GM12878 (cell line): ENCODE results near the gene DLG1. TPM values are rescaled to one million over a fixed set of nuclear protein-coding genes. Genes with fewer than 3 reads are reported as not detected.

ENCODE experiments used
- ATAC-seq: fragments of 200-7000 bp; cut with Tn5 transposase; 3 replicates; pipeline ENCODE4 v1.9.1; 2020; ENCODE audit warnings: mild to moderate bottlenecking, moderate library complexity
- BruUV-seq: library from RNA; stranded (reverse); fragments of 400-500 nt; replicated peaks from 2 replicates; lab custom pipeline; 2021; lab: Mats Ljungman, UMichigan
- CTCF ChIA-PET: fragments of 300-600 bp; sonication (Branson Sonifier 250); formaldehyde crosslinking; extraction: SDS; loops from one replicate; lab custom pipeline; 2021; ENCODE audit warnings: inconsistent platforms; lab: Yijun Ruan, JAX
- POLR2A ChIA-PET: fragments of 350-600 bp; formaldehyde crosslinking; extraction: SDS; loops from one replicate; lab custom pipeline; 2021; ENCODE audit warnings: inconsistent platforms; lab: Charles Lee
- RAD21 ChIA-PET: fragments of 300-600 bp; sonication (Branson Sonifier 250); formaldehyde crosslinking; loops from one replicate; lab custom pipeline; 2023; ENCODE audit warnings: antibody characterized with exemption; ENCODE audit not compliant: unreplicated experiment; lab: Charles Lee
- SMC1A ChIA-PET: fragments of 300-600 bp; sonication (Branson Sonifier 250); formaldehyde crosslinking; loops from one replicate; lab custom pipeline; 2023; ENCODE audit not compliant: unreplicated experiment, uncharacterized antibody; lab: Charles Lee
- DNase-seq: peaks from one replicate; pipeline ENCODE4 v3.0.0-alpha.2; 2011; ENCODE audit warnings: low read depth, low spot score
- FAIRE-seq: peaks from 3 replicates; lab custom pipeline; 2011; peaks lifted over from hg19 to GRCh38; lab: Jason Lieb, UNC
- H2AFZ ChIP-seq: 2 replicates; pipeline ENCODE4 v1.6.0; 2011; ENCODE audit warnings: low read depth, low read length, control low read depth; ENCODE audit not compliant: control insufficient read depth
- H3K27ac ChIP-seq: 2 replicates; pipeline ENCODE4 v1.5.1; 2011; ENCODE audit warnings: control low read depth; ENCODE audit not compliant: control insufficient read depth, insufficient read depth
- H3K27me3 ChIP-seq, 2 experiments: replicated peaks in 1 of 2; 2 replicates each; pipeline versions ENCODE4 v1.6.0 to v1.6.1; 2011; ENCODE audit warnings: low read length in 1 of 2; ENCODE audit not compliant: control insufficient read depth in 2 of 2, insufficient read depth in 2 of 2
- H3K36me3 ChIP-seq, 2 experiments: 2 replicates each; pipeline ENCODE4 v1.5.1; 2011; ENCODE audit warnings: low read length in 1 of 2; ENCODE audit not compliant: control insufficient read depth in 2 of 2, insufficient read depth in 2 of 2
- H3K4me1 ChIP-seq: 2 replicates; pipeline ENCODE4 v1.6.1; 2011; ENCODE audit warnings: mild to moderate bottlenecking, low read length, moderate library complexity, mixed read lengths; ENCODE audit not compliant: control insufficient read depth, insufficient read depth
- H3K4me2 ChIP-seq: 2 replicates; pipeline ENCODE4 v1.6.0; 2011; ENCODE audit warnings: control low read depth; ENCODE audit not compliant: control insufficient read depth, insufficient read depth
- H3K4me3 ChIP-seq: fragments of 200-600 bp; sonication (generic); 2 replicates; pipeline ENCODE4 v1.5.1; 2016
- H3K79me2 ChIP-seq: 2 replicates; pipeline ENCODE4 v1.6.0; 2011; ENCODE audit warnings: low read length; ENCODE audit not compliant: control insufficient read depth, insufficient read depth
- H3K9ac ChIP-seq: 2 replicates; pipeline ENCODE4 v1.8.0; 2011; ENCODE audit warnings: low read length, control low read depth, mixed read lengths; ENCODE audit not compliant: control insufficient read depth, insufficient read depth
- H3K9me3 ChIP-seq: replicated peaks from 3 replicates; pipeline ENCODE4 v1.5.1; 2011; ENCODE audit warnings: mild to moderate bottlenecking, low read length; ENCODE audit not compliant: control insufficient read depth, insufficient read depth
- H4K20me1 ChIP-seq: 2 replicates; pipeline ENCODE4 v1.6.0; 2011; ENCODE audit not compliant: control insufficient read depth, insufficient read depth
- HDAC6 ChIP-seq: fragments of 200-600 bp; sonication (generic); IDR thresholded peaks from one replicate; pipeline ENCODE4 v1.8.0; 2017; ENCODE audit warnings: antibody characterized with exemption; ENCODE audit not compliant: unreplicated experiment
- RELA ChIP-seq: fragments of 450-650 bp; IDR thresholded peaks from 2 replicates; pipeline ENCODE4 v1.8.0; 2014; ENCODE audit warnings: borderline replicate concordance; ENCODE audit not compliant: partially characterized antibody
- WRNIP1 ChIP-seq: IDR thresholded peaks from 2 replicates; pipeline ENCODE4 v1.6.1; 2011; ENCODE audit warnings: low read depth, low read length, improper control_type of control experiment, borderline replicate concordance
- WGBS: methylation state at CpG from one replicate; pipeline ENCODE4 v1.1.6; 2016; ENCODE audit warnings: low lambda C conversion rate; ENCODE audit not compliant: insufficient replicate concordance, insufficient coverage; ENCODE audit errors: missing lambda C conversion rate; 5-methylcytosine and 5-hydroxymethylcytosine counted together
- in situ Hi-C: fragments of 300-500 bp; cut with MboI; formaldehyde crosslinking; loops from 9 replicates; pipeline ENCODE4 v1.14.3; 2018; ENCODE audit warnings: mixed read lengths
- intact Hi-C: fragments of 100-400 bp; cut with micrococcal nuclease; formaldehyde crosslinking; loops from one replicate; pipeline ENCODE4 v1.14.2; 2022; ENCODE audit not compliant: unreplicated experiment
- polyA plus RNA-seq, 11 experiments: library from polyadenylated mRNA; depleted of rRNA in 4 of 11; unstranded in 6 of 11; stranded (reverse) in 5 of 11; fragments of >200 nt; fragmentation: Nextera tagmentation in 4 of 11; fragmentation: Illumina TruSeq in 1 of 11; extraction: Ambion mirVana in 4 of 11; extraction: Trizol in 1 of 11; gene quantifications; 1 replicate in 1 of 11; 2 replicates in 10 of 11; pipeline versions ENCODE4 v1.2.1 to v1.2.3, GENCODE V29; 2011 to 2016; ENCODE audit warnings: inconsistent platforms in 2 of 11, missing spikeins in 2 of 11, low read depth in 1 of 11
- total RNA-seq, 4 experiments: library from RNA; depleted of rRNA in 3 of 4; stranded (reverse); fragments of >200 nt in 3 of 4; fragmentation: Illumina TruSeq in 1 of 4; extraction: Trizol in 1 of 4; gene quantifications; 2 replicates each; pipeline versions ENCODE4 v1.2.1 to v1.2.3, GENCODE V29; 2013 to 2021
- TF ChIP-seq, protein P1 (sequence below): fragments of 450-650 bp; IDR thresholded peaks from 2 replicates; pipeline ENCODE4 v1.6.1; 2018; ENCODE audit warnings: mild to moderate bottlenecking, low read depth, moderate library complexity; ENCODE audit not compliant: partially characterized antibody
- TF ChIP-seq, protein P2 (sequence below): IDR thresholded peaks from 2 replicates; pipeline ENCODE4 v1.6.1; 2012; ENCODE audit warnings: low read depth, low read length, improper control_type of control experiment

DLG1 gene
- total and polyA plus RNA-seq, 10 of the 15 experiments (the other 5 are each of a cell fraction or from before 2014, with no cell fraction given) = 9.2 to 63.1 (median 40.1) TPM

DNA sequence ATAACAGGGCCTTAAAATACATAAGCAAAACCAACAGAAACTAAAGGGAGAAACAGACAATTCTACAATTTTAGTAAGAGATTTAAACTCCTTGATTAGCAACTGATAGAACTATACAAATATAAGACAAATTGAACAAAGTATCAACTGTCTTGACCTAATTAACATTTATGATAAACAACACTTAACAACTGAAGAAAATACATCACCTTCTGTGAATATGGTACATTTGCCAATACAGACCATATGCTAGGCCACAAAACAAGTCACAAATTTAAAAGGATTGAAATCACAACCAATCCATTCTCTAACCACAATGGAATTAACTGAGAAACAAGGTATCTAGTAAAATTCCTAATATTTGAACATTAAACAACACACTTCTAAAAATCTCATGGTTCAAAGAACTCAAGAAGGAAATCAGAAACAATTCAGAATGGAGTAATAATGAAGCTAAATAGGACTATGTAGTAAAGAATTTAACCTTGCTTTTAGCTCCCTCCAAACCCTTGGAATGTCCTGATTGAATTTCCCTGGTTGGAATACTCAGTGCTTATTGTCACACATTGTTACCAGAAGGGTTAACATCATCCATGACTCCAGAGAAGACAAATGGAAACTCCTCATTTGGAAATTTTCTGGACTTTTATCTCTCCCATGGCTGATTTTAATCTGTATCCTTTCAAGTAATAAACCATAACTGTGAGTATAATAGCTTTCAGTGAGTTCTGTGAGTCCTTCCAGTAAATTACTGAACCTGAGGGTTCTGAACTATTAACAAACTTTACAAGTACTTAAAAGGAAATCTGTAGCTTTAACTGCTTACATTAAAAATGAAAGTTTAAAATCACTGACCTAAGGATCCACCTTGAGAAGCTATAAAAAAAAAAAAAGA, 88.8 kb downstream of the DLG1 start (continued):
- TF ChIP-seq, protein P1, sequence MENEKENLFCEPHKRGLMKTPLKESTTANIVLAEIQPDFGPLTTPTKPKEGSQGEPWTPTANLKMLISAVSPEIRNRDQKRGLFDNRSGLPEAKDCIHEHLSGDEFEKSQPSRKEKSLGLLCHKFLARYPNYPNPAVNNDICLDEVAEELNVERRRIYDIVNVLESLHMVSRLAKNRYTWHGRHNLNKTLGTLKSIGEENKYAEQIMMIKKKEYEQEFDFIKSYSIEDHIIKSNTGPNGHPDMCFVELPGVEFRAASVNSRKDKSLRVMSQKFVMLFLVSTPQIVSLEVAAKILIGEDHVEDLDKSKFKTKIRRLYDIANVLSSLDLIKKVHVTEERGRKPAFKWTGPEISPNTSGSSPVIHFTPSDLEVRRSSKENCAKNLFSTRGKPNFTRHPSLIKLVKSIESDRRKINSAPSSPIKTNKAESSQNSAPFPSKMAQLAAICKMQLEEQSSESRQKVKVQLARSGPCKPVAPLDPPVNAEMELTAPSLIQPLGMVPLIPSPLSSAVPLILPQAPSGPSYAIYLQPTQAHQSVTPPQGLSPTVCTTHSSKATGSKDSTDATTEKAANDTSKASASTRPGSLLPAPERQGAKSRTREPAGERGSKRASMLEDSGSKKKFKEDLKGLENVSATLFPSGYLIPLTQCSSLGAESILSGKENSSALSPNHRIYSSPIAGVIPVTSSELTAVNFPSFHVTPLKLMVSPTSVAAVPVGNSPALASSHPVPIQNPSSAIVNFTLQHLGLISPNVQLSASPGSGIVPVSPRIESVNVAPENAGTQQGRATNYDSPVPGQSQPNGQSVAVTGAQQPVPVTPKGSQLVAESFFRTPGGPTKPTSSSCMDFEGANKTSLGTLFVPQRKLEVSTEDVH = no peak
- TF ChIP-seq, protein P2, sequence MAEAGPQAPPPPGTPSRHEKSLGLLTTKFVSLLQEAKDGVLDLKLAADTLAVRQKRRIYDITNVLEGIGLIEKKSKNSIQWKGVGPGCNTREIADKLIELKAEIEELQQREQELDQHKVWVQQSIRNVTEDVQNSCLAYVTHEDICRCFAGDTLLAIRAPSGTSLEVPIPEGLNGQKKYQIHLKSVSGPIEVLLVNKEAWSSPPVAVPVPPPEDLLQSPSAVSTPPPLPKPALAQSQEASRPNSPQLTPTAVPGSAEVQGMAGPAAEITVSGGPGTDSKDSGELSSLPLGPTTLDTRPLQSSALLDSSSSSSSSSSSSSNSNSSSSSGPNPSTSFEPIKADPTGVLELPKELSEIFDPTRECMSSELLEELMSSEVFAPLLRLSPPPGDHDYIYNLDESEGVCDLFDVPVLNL = no peak
- no peak for TF ChIP-seq RELA
- TF ChIP-seq WRNIP1 = no peak
- TF ChIP-seq, all 136 proteins: peak for 0

DNA sequence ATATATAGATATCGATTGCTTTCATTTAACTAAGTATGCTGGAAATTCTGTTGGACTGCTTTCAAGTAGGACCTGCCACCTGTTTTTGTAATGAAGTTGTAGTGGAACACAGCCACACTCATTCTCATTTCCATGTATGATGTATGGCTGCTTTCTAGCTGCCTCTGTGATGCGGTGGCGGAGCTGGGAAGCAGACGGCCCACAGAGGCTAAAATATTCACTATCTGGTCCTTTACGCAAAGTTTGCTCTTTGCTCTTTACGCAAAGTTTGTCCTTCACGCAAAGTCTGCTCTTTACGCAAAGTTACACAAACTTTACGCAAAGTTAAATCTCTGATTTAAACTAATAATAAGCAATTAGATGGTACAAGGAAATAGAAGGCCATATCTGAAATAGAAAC, 91.5 kb downstream of the DLG1 start:
- Histone ChIP-seq H3K27me3 (no peaks in the 10 kb centered on the region), H3K4me3 (no peak overlapping the region), H3K9ac (no peak overlapping the region), H3K27ac (no peak overlapping the region), H3K9me3 (no peaks in the 10 kb centered on the region), H3K4me1 (no peaks in the 10 kb centered on the region), H3K4me2 (no peak overlapping the region), H3K79me2 (peaks cover 41% of the 10 kb centered on the region), H4K20me1 (no peaks in the 10 kb centered on the region), H2AFZ (no peak overlapping the region), H3K36me3 (no peaks in the 10 kb centered on the region)
- no peak for ATAC-seq
- no peak for DNase-seq
- ChIA-PET RAD21 (no interaction called here), SMC1A (interaction anchor here (4.2 kb wide), 1 partner anchor 16 kb away, joined by 21 read pairs; no protein-coding TSS in a partner anchor), CTCF (no interaction called here), POLR2A (no interaction called here)
- in situ Hi-C loops = no loop called here
- FAIRE-seq = no peak
- WGBS = 92% methylated on average over 9 of the region's 9 CpGs
- BruUV-seq = no TSS peak
- intact Hi-C loops = no loop called here
- no peak for TF ChIP-seq HDAC6
